HepG2 (cell line): ENCODE results near the gene EPHA2. TPM values are rescaled to one million over a fixed set of nuclear protein-coding genes. Genes with fewer than 3 reads are reported as not detected.

Experiments used
- ATAC-seq: fragments of 200-7000 bp; cut with Tn5 transposase; 3 replicates; pipeline ENCODE4 v1.9.1; 2020; ENCODE audit warnings: mild to moderate bottlenecking, moderate library complexity
- BruUV-seq: library from RNA; stranded (reverse); fragments of 400-500 nt; replicated peaks from 2 replicates; lab custom pipeline; 2021; lab: Mats Ljungman, UMichigan
- CTCF ChIA-PET: fragments of 300-600 bp; formaldehyde crosslinking; extraction: SDS; loops from one replicate; lab custom pipeline; 2021; ENCODE audit warnings: low total read pairs, inconsistent platforms, low intra/inter-chr PET ratio; lab: Yijun Ruan, JAX
- POLR2A ChIA-PET: fragments of 350-600 bp; sonication (Branson Sonifier 250); formaldehyde crosslinking; loops from one replicate; lab custom pipeline; 2020; ENCODE audit warnings: antibody characterized with exemption, inconsistent platforms; lab: Yijun Ruan, JAX
- DNase-seq: peaks from one replicate; pipeline ENCODE4 v3.0.0-alpha.2; 2015; ENCODE audit warnings: low spot score
- FAIRE-seq: peaks from 3 replicates; lab custom pipeline; 2011; peaks lifted over from hg19 to GRCh38; lab: Jason Lieb, UNC
- H2AFZ ChIP-seq: one replicate; pipeline ENCODE4 v1.6.1; 2011; ENCODE audit warnings: low read length, inconsistent platforms
- H3K27ac ChIP-seq: fragments of 300-600 bp; 3 replicates; pipeline ENCODE4 v1.8.0; 2011; ENCODE audit warnings: mixed run types, mild to moderate bottlenecking, mixed read lengths, low read length, inconsistent platforms; ENCODE audit not compliant: insufficient read depth; ENCODE audit errors: extremely low read length
- H3K27me3 ChIP-seq, 2 experiments: fragments of 200-600 bp in 1 of 2; 2 replicates in 1 of 2; 3 replicates in 1 of 2; pipeline versions ENCODE4 v1.6.0 to v1.8.0; 2011; ENCODE audit warnings: low read length in 2 of 2, mild to moderate bottlenecking in 2 of 2, moderate library complexity in 2 of 2, inconsistent platforms in 1 of 2; ENCODE audit not compliant: insufficient read depth in 2 of 2, control insufficient read depth in 1 of 2
- H3K36me3 ChIP-seq, 2 experiments: fragments of 200-600 bp in 1 of 2; replicated peaks in 1 of 2; 2 replicates in 1 of 2; 3 replicates in 1 of 2; pipeline versions ENCODE4 v1.5.1 to v1.8.0; 2011; ENCODE audit warnings: low read length in 2 of 2, inconsistent platforms in 1 of 2; ENCODE audit not compliant: insufficient read depth in 2 of 2, control insufficient read depth in 1 of 2
- H3K4me1 ChIP-seq: 2 replicates; pipeline ENCODE4 v1.5.1; 2012; ENCODE audit warnings: low read length, inconsistent platforms; ENCODE audit not compliant: insufficient read depth
- H3K4me2 ChIP-seq: 2 replicates; pipeline ENCODE4 v1.6.0; 2011; ENCODE audit warnings: low read depth, low read length, inconsistent platforms
- H3K4me3 ChIP-seq, 3 experiments: fragments of 200-600 bp in 1 of 3; sonication (generic), shearing (Covaris generic) in 1 of 3; replicated peaks in 1 of 3; 2 replicates each; pipeline ENCODE4 v1.5.1; 2011 to 2016; ENCODE audit warnings: low read length in 3 of 3, inconsistent platforms in 2 of 3, low read depth in 2 of 3, mild to moderate bottlenecking in 2 of 3, control low read depth in 1 of 3, mixed read lengths in 1 of 3; ENCODE audit not compliant: insufficient read depth in 1 of 3
- H3K79me2 ChIP-seq: one replicate; pipeline ENCODE4 v1.6.1; 2011; ENCODE audit warnings: low read length, inconsistent platforms; ENCODE audit not compliant: insufficient read depth
- H3K9ac ChIP-seq: 2 replicates; pipeline ENCODE4 v1.6.0; 2011; ENCODE audit warnings: mild to moderate bottlenecking, low read depth, low read length, inconsistent platforms; ENCODE audit not compliant: insufficient read depth
- H3K9me3 ChIP-seq: 2 replicates; pipeline ENCODE4 v1.5.1; 2012; ENCODE audit warnings: mild to moderate bottlenecking, low read length
- H4K20me1 ChIP-seq: 2 replicates; pipeline ENCODE4 v1.6.0; 2011; ENCODE audit warnings: inconsistent platforms, mild to moderate bottlenecking, low read length, moderate library complexity; ENCODE audit not compliant: insufficient read depth
- ARNTL ChIP-seq: sonication (generic); formaldehyde crosslinking; IDR thresholded peaks from 2 replicates; pipeline ENCODE4 v1.4.0; 2020; ENCODE audit warnings: mild to moderate bottlenecking, missing genetic modification reagents
- GFI1 ChIP-seq: sonication (generic); formaldehyde crosslinking; IDR thresholded peaks from 2 replicates; pipeline ENCODE4 v1.5.0; 2020; ENCODE audit warnings: missing genetic modification reagents, mild to moderate bottlenecking, borderline replicate concordance
- RAD21 ChIP-seq: fragments of 450-650 bp; formaldehyde crosslinking; IDR thresholded peaks from 2 replicates; pipeline ENCODE4 v1.5.0; 2020; ENCODE audit warnings: mild to moderate bottlenecking
- SAP130 ChIP-seq: IDR thresholded peaks from 2 replicates; pipeline ENCODE4 v1.6.1; 2016; ENCODE audit warnings: low read depth
- TCF7 ChIP-seq: sonication (generic); IDR thresholded peaks from 2 replicates; pipeline ENCODE4 v1.6.1; 2016; ENCODE audit warnings: antibody characterized with exemption, low read depth
- ZBTB3 ChIP-seq: sonication (generic); formaldehyde crosslinking; IDR thresholded peaks from 2 replicates; pipeline ENCODE4 v1.4.0; 2020; ENCODE audit warnings: low read depth, mild to moderate bottlenecking, moderate library complexity, missing genetic modification reagents, borderline replicate concordance
- ZBTB38 ChIP-seq: sonication (generic); formaldehyde crosslinking; IDR thresholded peaks from 2 replicates; pipeline ENCODE4 v1.5.1; 2020; ENCODE audit warnings: mild to moderate bottlenecking, missing genetic modification reagents
- ZC3H13 ChIP-seq: sonication (generic); formaldehyde crosslinking; IDR thresholded peaks from 2 replicates; pipeline ENCODE4 v1.8.1; 2023; ENCODE audit warnings: mild to moderate bottlenecking, missing genetic modification reagents, moderate library complexity
- ZNF75D ChIP-seq: sonication (generic); formaldehyde crosslinking; IDR thresholded peaks from 2 replicates; pipeline ENCODE4 v1.8.1; 2023; ENCODE audit warnings: missing genetic modification reagents, mild to moderate bottlenecking, borderline replicate concordance
- WGBS: methylation state at CpG from one replicate; pipeline ENCODE4 v1.1.6; 2017; ENCODE audit warnings: low lambda C conversion rate; 5-methylcytosine and 5-hydroxymethylcytosine counted together
- in situ Hi-C: cut with HindIII; loops from 2 replicates; pipeline ENCODE4 v1.10.0; 2017; ENCODE audit warnings: low pct_unique_long_range_greater_than_20kb; ENCODE audit not compliant: extremely low pct_ligation_motif_present
- intact Hi-C: fragments of 100-400 bp; cut with micrococcal nuclease; formaldehyde crosslinking; loops from one replicate; pipeline ENCODE4 v1.10.0; 2022; ENCODE audit not compliant: unreplicated experiment
- polyA plus RNA-seq, 8 experiments: library from polyadenylated mRNA; depleted of rRNA in 3 of 8; stranded (reverse) in 7 of 8; unstranded in 1 of 8; fragments of >200 nt; fragmentation: Illumina TruSeq in 4 of 8; extraction: Trizol in 4 of 8; gene quantifications; 2 replicates each; pipeline versions ENCODE4 v1.2.1 to v1.2.3, GENCODE V29; 2011 to 2016; ENCODE audit warnings: low read depth in 4 of 8, missing spikeins in 1 of 8, mixed read lengths in 1 of 8; ENCODE audit not compliant: insufficient read depth in 1 of 8
- total RNA-seq, 5 experiments: library from RNA; depleted of rRNA; stranded (reverse); fragments of >200 nt; fragmentation: Illumina TruSeq; extraction: Trizol; gene quantifications; 2 replicates each; pipeline ENCODE4 v1.2.3, GENCODE V29; 2016; ENCODE audit warnings: low read depth in 1 of 5
- TF ChIP-seq, protein P1 (sequence below): IDR thresholded peaks from 2 replicates; pipeline ENCODE4 v1.6.1; 2016; ENCODE audit warnings: missing compliant biosample characterization, missing genetic modification reagents, borderline replicate concordance
- TF ChIP-seq, protein P2 (sequence below): fragments of 450-650 bp; IDR thresholded peaks from 2 replicates; pipeline ENCODE4 v1.6.1; 2016
- TF ChIP-seq, protein P3 (sequence below): IDR thresholded peaks from 2 replicates; pipeline ENCODE4 v1.6.1; 2012; ENCODE audit warnings: inconsistent platforms
- TF ChIP-seq, protein P4 (sequence below): sonication (generic); formaldehyde crosslinking; IDR thresholded peaks from 2 replicates; pipeline ENCODE4 v1.9.0; 2022; ENCODE audit warnings: low read depth, missing genetic modification reagents
- TF ChIP-seq, protein P5 (sequence below): sonication (generic); formaldehyde crosslinking; IDR thresholded peaks from 2 replicates; pipeline ENCODE4 v1.9.0; 2022; ENCODE audit warnings: missing genetic modification reagents, mild to moderate bottlenecking, borderline replicate concordance

Gene EPHA2
- total and polyA plus RNA-seq, 2 of the 13 experiments (the other 11 are each of a cell fraction or from before 2014, with no cell fraction given) = 33.6 to 53.6 TPM

DNA sequence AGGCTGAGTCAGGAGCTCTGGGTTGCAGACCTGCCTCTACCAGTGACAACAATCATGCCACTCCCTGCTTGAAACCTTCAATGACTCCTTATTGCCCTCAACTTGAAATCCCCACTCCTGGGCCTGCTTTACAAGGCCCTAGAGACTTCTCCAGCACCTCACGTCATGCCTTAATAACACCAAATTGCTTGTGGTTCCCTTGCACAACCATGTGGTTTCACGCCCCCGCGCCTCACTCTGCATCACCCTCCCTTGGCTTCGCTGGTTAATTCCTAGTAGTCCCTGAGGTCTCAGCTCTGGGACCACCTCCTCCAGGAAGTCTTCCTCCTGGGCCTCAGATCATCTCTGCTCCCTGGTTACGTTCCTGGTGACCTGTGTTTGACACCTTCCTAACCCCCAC, 33.0 kb downstream of the EPHA2 start (continued):
- TF ChIP-seq ZC3H13 (CRISPR knock-in tag) = 0 out of 2 replicates have a peak, but pooled peaks have one; percentile 1

DNA sequence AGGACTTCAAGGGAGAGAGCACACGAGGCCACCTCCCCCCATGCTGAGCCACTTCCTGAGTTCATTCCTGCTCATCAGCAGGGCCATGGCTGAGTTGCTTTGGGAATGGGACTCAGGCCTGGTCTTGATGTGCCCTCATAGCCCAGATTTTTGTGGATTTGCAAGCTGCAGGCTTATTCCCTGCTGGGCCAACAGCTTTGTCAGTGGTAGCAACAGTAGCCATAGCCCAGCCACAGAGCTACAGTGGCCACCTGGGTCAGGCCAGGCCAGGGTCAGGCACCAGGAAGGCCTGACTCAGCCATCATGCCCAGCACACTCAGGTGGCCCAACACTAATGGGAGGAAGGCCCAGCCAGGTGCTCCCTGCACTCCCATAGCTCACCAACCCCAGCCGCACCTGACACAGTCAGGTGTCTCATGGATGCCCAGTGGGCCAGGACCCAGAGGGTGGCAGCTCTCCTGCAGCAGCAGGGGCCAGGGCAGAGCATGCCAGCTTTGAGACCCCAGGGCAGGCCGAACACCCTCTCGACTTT, 33.5 kb downstream of the EPHA2 start:
- intact Hi-C loops (no loop called here), in situ Hi-C loops (no loop called here)
- no peak overlapping the region for H3K4me3 ChIP-seq
- H3K36me3 ChIP-seq = peaks cover 24 to 29% of the 10 kb centered on the region in 2 experiments
- no CpG with 5 or more reads among the region's 4 CpGs for WGBS
- POLR2A ChIA-PET = interaction anchor here (1.0 to 1.8 kb wide), 4 partner anchors 9 to 33 kb away, joined by 3 to 8 read pairs (median 4); partner anchors contain the start of gene EPHA2
- ATAC-seq = peak; percentile 36
- H3K27ac ChIP-seq = no peak overlapping the region
- FAIRE-seq = no peak
- no peaks in the 10 kb centered on the region for H3K9me3 ChIP-seq
- no peak overlapping the region for H3K9ac ChIP-seq
- no peak for DNase-seq
- no TSS peak for BruUV-seq
- peaks cover 60% of the 10 kb centered on the region for H3K4me1 ChIP-seq
- H4K20me1 ChIP-seq = peaks cover 23% of the 10 kb centered on the region; the same call in 1 of the 2 replicates
- H2AFZ ChIP-seq = no peak overlapping the region
- H3K79me2 ChIP-seq = no peaks in the 10 kb centered on the region
- H3K27me3 ChIP-seq = peaks cover 0 to 3% of the 10 kb centered on the region in 2 experiments; a peak in 1 of 5 replicates
- no peak overlapping the region for H3K4me2 ChIP-seq
- CTCF ChIA-PET = no interaction called here
- TF ChIP-seq ZBTB3 (CRISPR knock-in tag) = no peak
- TF ChIP-seq, protein P1, sequence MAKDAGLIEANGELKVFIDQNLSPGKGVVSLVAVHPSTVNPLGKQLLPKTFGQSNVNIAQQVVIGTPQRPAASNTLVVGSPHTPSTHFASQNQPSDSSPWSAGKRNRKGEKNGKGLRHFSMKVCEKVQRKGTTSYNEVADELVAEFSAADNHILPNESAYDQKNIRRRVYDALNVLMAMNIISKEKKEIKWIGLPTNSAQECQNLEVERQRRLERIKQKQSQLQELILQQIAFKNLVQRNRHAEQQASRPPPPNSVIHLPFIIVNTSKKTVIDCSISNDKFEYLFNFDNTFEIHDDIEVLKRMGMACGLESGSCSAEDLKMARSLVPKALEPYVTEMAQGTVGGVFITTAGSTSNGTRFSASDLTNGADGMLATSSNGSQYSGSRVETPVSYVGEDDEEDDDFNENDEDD (CRISPR knock-in tag) = 0 out of 2 replicates have a peak, but pooled peaks have one; percentile 15
- TF ChIP-seq, protein P2, sequence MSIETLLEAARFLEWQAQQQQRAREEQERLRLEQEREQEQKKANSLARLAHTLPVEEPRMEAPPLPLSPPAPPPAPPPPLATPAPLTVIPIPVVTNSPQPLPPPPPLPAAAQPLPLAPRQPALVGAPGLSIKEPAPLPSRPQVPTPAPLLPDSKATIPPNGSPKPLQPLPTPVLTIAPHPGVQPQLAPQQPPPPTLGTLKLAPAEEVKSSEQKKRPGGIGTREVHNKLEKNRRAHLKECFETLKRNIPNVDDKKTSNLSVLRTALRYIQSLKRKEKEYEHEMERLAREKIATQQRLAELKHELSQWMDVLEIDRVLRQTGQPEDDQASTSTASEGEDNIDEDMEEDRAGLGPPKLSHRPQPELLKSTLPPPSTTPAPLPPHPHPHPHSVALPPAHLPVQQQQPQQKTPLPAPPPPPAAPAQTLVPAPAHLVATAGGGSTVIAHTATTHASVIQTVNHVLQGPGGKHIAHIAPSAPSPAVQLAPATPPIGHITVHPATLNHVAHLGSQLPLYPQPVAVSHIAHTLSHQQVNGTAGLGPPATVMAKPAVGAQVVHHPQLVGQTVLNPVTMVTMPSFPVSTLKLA = no peak
- TF ChIP-seq, protein P3, sequence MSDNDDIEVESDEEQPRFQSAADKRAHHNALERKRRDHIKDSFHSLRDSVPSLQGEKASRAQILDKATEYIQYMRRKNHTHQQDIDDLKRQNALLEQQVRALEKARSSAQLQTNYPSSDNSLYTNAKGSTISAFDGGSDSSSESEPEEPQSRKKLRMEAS = peak; percentile 35; the same call in 1 of the 2 replicates
- 0 out of 2 replicates have a peak, but pooled peaks have one; percentile 21 for TF ChIP-seq ARNTL (CRISPR knock-in tag)
- 0 out of 2 replicates have a peak, but pooled peaks have one; percentile 13 for TF ChIP-seq ZC3H13 (CRISPR knock-in tag)
- TF ChIP-seq ZBTB38 = 0 out of 2 replicates have a peak, but pooled peaks have one; percentile 31
- TF ChIP-seq GFI1 = no peak
- no peak for TF ChIP-seq SAP130 (CRISPR knock-in tag)
- TF ChIP-seq, protein P4, sequence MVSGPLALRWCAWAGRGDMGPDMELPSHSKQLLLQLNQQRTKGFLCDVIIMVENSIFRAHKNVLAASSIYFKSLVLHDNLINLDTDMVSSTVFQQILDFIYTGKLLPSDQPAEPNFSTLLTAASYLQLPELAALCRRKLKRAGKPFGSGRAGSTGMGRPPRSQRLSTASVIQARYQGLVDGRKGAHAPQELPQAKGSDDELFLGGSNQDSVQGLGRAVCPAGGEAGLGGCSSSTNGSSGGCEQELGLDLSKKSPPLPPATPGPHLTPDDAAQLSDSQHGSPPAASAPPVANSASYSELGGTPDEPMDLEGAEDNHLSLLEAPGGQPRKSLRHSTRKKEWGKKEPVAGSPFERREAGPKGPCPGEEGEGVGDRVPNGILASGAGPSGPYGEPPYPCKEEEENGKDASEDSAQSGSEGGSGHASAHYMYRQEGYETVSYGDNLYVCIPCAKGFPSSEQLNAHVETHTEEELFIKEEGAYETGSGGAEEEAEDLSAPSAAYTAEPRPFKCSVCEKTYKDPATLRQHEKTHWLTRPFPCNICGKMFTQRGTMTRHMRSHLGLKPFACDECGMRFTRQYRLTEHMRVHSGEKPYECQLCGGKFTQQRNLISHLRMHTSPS (CRISPR knock-in tag) = no peak
- no peak for TF ChIP-seq TCF7
- TF ChIP-seq ZNF75D = no peak
- TF ChIP-seq, protein P5, sequence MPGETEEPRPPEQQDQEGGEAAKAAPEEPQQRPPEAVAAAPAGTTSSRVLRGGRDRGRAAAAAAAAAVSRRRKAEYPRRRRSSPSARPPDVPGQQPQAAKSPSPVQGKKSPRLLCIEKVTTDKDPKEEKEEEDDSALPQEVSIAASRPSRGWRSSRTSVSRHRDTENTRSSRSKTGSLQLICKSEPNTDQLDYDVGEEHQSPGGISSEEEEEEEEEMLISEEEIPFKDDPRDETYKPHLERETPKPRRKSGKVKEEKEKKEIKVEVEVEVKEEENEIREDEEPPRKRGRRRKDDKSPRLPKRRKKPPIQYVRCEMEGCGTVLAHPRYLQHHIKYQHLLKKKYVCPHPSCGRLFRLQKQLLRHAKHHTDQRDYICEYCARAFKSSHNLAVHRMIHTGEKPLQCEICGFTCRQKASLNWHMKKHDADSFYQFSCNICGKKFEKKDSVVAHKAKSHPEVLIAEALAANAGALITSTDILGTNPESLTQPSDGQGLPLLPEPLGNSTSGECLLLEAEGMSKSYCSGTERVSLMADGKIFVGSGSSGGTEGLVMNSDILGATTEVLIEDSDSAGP (CRISPR knock-in tag) = peak; percentile 42; the same call in 1 of the 2 replicates
- TF ChIP-seq RAD21 (CRISPR knock-in tag) = no peak
